Measurements from ENCODE around the gene GABRG3. TPM values are rescaled to one million over a fixed set of nuclear protein-coding genes. Genes with fewer than 3 reads are reported as not detected.

The GABRG3 gene
- total RNA-seq, 1 experiment from 2014 or later = 0.15 TPM

- Mint-ChIP-seq H3K4me1 (peaks cover 31 to 34% of the 10 kb centered on the region in 2 experiments), H3K27ac (no peak overlapping the region), H3K9me3 (no peaks in the 10 kb centered on the region; a peak in 1 of 5 replicates), H3K4me3 (no peak overlapping the region), H3K36me3 (ENCODE audit: insufficient read depth in 1 of 3, low read depth in 3 of 3) (no peaks in the 10 kb centered on the region), H3K27me3 (ENCODE audit: low read depth) (peaks cover 9% of the 10 kb centered on the region; the same call in 1 of the 2 replicates)
- H3K18ac ChIP-seq (ENCODE audit: insufficient read length, low read depth, low read length) = no peak overlapping the region
- no peak overlapping the region for H3K14ac ChIP-seq (ENCODE audit: insufficient read depth, low read length)
- H2BK5ac ChIP-seq (ENCODE audit: insufficient read length, low read length) = no peak overlapping the region
- DNase-seq = no peak
- no peak overlapping the region for H3K9ac ChIP-seq (ENCODE audit: extremely low read depth, insufficient read length, low read length)
- no peak overlapping the region for H4K5ac ChIP-seq (ENCODE audit: insufficient read length, low read depth, low read length)
- H2BK120ac ChIP-seq (ENCODE audit: low read depth, low read length, poor library complexity, severe bottlenecking) = no peak overlapping the region
- H3K4me2 ChIP-seq (ENCODE audit: insufficient read depth, insufficient read length, low read length) = no peak overlapping the region
- H3K79me1 ChIP-seq (ENCODE audit: insufficient read depth, low read depth, low read length, poor library complexity, severe bottlenecking) = no peaks in the 10 kb centered on the region
- no peaks in the 10 kb centered on the region for H3K27me3 ChIP-seq (ENCODE audit: insufficient read depth, low read length)
- H3K23ac ChIP-seq (ENCODE audit: insufficient read length, low read depth, low read length) = no peak overlapping the region
- no peaks in the 10 kb centered on the region for H3K9me3 ChIP-seq (ENCODE audit: control insufficient read depth, low read depth, low read length)
- no CpG with 5 or more reads among the region's 4 CpGs for WGBS (ENCODE audit: extremely low coverage, insufficient read length, low lambda C conversion rate)
- H3K79me2 ChIP-seq (ENCODE audit: insufficient read depth, low read length) = no peaks in the 10 kb centered on the region
- H2BK20ac ChIP-seq (ENCODE audit: low read depth, low read length, poor library complexity, severe bottlenecking) = no peak overlapping the region
- H2AFZ ChIP-seq (ENCODE audit: low read length) = no peak overlapping the region
- TF ChIP-seq CTCF (conservative IDR thresholded peaks at IDR 0.05) = no peak
- peaks cover 7% of the 10 kb centered on the region; the same call in 1 of the 2 replicates for H3K4me1 ChIP-seq (ENCODE audit: insufficient read depth, low read length)
- no peak overlapping the region for H2BK15ac ChIP-seq (ENCODE audit: low read depth, low read length)
- H4K91ac ChIP-seq (ENCODE audit: insufficient read length, low read depth, low read length) = no peak overlapping the region
- no peak overlapping the region for H2BK12ac ChIP-seq (ENCODE audit: insufficient read length, low read depth, low read length)
- no peaks in the 10 kb centered on the region for H4K20me1 ChIP-seq (ENCODE audit: control insufficient read depth, insufficient read depth, insufficient read length)
- H2AK5ac ChIP-seq (ENCODE audit: insufficient read length, low read length) = no peak overlapping the region
- peaks cover 4% of the 10 kb centered on the region for H3K23me2 ChIP-seq (ENCODE audit: insufficient read length, low read depth, low read length, poor library complexity, severe bottlenecking)
- no peak overlapping the region for H3K27ac ChIP-seq (ENCODE audit: insufficient read length, low read depth, low read length)
- no peak overlapping the region for H4K8ac ChIP-seq (replicated peaks; ENCODE audit: insufficient read length, low read depth, low read length)
- H3K4ac ChIP-seq (ENCODE audit: low read depth, low read length) = no peak overlapping the region
- H3K56ac ChIP-seq (ENCODE audit: insufficient read length, low read depth, low read length) = no peak overlapping the region
- H3T11ph ChIP-seq (ENCODE audit: low read length) = no peak overlapping the region
Measured at GRCh38 chr15:27260523-27260922, 289.5 kb downstream of the GABRG3 start.
